GM12891 (cell line): ENCODE measurements around the gene SPAAR.

Experiments
- DNase-seq: peaks from one replicate; pipeline ENCODE4 v3.0.0; 2011; ENCODE audit warnings: low spot score; ENCODE audit not compliant: insufficient read length
- FAIRE-seq: peaks from 2 replicates; lab custom pipeline; 2011; peaks lifted over from hg19 to GRCh38; lab: Jason Lieb, UNC
- PAX5 ChIP-seq: IDR thresholded peaks from 2 replicates; pipeline ENCODE4 v1.6.1; 2011; ENCODE audit warnings: low read length, moderate library complexity, mild to moderate bottlenecking; ENCODE audit not compliant: insufficient read depth, severe bottlenecking
- POLR2A ChIP-seq: IDR thresholded peaks from 2 replicates; pipeline ENCODE4 v1.6.1; 2011; ENCODE audit warnings: low read depth, low read length, control low read depth
- POLR2AphosphoS5 ChIP-seq: IDR thresholded peaks from 2 replicates; pipeline ENCODE4 v1.6.1; 2011; ENCODE audit warnings: low read depth, low read length, control low read depth
- POU2F2 ChIP-seq: IDR thresholded peaks from 2 replicates; pipeline ENCODE4 v1.6.1; 2011; ENCODE audit warnings: low read depth, mild to moderate bottlenecking, control low read depth, low read length, moderate library complexity
- SPI1 ChIP-seq: IDR thresholded peaks from 2 replicates; pipeline ENCODE4 v1.6.1; 2011; ENCODE audit warnings: low read depth, low read length, control low read depth
- TAF1 ChIP-seq: IDR thresholded peaks from 2 replicates; pipeline ENCODE4 v1.6.1; 2011; ENCODE audit warnings: low read depth, low read length, control low read depth

The SPAAR gene

DNA sequence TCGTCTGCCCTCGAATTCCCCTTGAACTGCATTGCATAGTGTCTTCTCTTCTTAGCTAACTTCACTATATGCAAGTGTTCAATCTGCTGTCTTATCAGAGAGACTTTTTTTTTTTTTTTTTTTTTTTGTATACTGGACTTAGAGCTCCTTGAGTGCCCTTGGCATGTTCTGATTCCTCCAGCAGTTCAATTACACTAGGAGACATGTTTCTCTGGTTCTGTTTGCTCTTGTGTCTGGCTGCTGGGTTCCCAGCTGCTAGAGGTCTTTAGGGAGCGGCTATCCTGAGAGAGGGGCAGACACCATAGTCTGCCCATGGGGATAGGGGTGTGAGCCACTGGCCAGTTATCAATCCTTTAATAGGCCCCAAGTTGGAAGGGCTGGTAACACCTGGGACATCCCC, 35.6 kb downstream of the SPAAR start:
- no peak for TF ChIP-seq PAX5
- no peak for TF ChIP-seq SPI1
- TF ChIP-seq POU2F2: no peak
- TF ChIP-seq POLR2AphosphoS5: no peak
- no peak for TF ChIP-seq POLR2A
- no peak for TF ChIP-seq TAF1
- no peak for FAIRE-seq
- no peak for DNase-seq

DNA sequence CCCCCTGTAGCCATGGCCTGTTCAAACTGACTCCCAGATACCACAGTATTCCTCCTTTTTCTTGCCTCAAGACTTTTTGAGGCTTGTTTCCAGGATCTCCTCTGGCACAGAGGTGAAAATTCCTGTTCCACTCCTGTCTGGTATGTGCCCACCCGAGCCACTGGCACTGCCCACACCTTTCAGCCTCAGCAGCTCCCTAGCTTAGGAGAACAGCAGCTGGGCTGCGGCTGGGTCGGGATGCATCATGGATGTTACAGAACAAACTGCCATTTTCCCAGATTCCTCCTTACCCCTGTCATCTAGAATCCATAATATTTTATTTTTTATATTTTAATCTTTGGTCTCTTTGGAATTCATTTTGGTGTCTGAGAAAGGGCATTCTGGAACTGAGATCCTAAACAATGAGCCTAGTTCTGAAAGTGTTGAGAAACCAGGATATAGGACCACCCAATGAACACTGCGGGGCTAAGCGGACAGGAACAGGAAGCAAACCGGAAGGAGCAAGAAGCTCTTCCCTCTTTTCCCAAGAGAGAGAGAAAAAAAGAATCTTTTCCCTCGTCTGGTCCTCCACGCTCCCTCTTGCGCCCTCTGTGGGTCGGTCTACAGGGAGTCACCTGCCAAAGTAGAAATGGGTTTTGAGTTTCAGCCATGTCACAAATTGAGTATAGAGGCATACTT, 36.2 kb downstream of the SPAAR start:
- no peak for TF ChIP-seq TAF1
- DNase-seq (peak; percentile 23), FAIRE-seq (peak; percentile 61)

GRCh38 chr9:35948451-35948850, 39.2 kb downstream of the SPAAR start:
- TF ChIP-seq POLR2AphosphoS5 (no peak), SPI1 (no peak)
- DNase-seq (no peak), FAIRE-seq (no peak)

- no peak for FAIRE-seq
- no peak for DNase-seq
- TF ChIP-seq SPI1 (no peak), POLR2A (no peak), POU2F2 (no peak), PAX5 (no peak), POLR2AphosphoS5 (no peak), TAF1 (no peak)
These were observed 39.6 kb downstream of the SPAAR start for GRCh38 chr9:35948901-35949318.

- FAIRE-seq: no peak
- TF ChIP-seq POLR2AphosphoS5: no peak
- no peak for TF ChIP-seq TAF1
- TF ChIP-seq SPI1: no peak
- no peak for TF ChIP-seq POU2F2
- no peak for TF ChIP-seq PAX5
- no peak for TF ChIP-seq POLR2A
These were observed 42.4 kb downstream of the SPAAR start for GRCh38 chr9:35951736-35952135.

GRCh38 chr9:35952526-35953191, 43.4 kb downstream of the SPAAR start:
- no peak for DNase-seq
- TF ChIP-seq SPI1: no peak
- no peak for TF ChIP-seq POU2F2
- TF ChIP-seq TAF1: no peak
- no peak for TF ChIP-seq PAX5
- TF ChIP-seq POLR2AphosphoS5: no peak
- no peak for TF ChIP-seq POLR2A
- no peak for FAIRE-seq

More at GRCh38 chr9:35951736-35952135, 42.4 kb downstream of the SPAAR start:
- no peak for DNase-seq

GRCh38 chr9:35954942-35955546, 45.8 kb downstream of the SPAAR start:
- peak; percentile 88 for FAIRE-seq
- DNase-seq: no peak
- TF ChIP-seq POU2F2 (no peak), TAF1 (no peak), POLR2AphosphoS5 (no peak), SPI1 (no peak), POLR2A (no peak), PAX5 (no peak)

DNA sequence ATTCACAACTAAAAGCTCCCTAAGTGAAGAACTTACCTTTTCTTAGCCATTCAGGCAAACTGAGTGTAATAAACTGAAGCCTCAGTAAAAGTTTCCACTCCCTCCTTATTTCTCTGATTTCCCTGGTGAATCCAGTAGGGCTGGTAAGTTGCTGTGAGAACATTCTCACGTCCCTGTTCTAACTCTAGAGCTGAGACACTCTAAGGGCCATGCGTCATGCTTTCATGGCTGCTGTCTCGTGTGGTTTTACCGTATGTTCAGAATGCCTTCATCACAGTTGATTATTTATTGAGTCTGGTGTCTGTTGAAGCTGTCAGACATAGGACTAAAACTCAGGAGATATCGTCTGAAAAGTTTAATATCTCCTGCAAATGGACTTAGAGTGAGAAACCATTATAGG, 47.4 kb downstream of the SPAAR start:
- no peak for DNase-seq
- FAIRE-seq: no peak
- TF ChIP-seq SPI1 (no peak), POU2F2 (no peak), POLR2A (no peak), PAX5 (no peak), TAF1 (no peak), POLR2AphosphoS5 (no peak)

GRCh38 chr9:35958104-35958837, 49.0 kb downstream of the SPAAR start, which contains the start of gene OR2S2:
TSS of gene OR2S2 (minus strand) at chr9:35958154. CDS start at chr9:35958098, 56 bp downstream.
- TF ChIP-seq PAX5 (no peak), POLR2AphosphoS5 (no peak), POU2F2 (no peak)
- no peak for FAIRE-seq
- DNase-seq: no peak
